SK-N-MC (cell line): Measurements from ENCODE around the gene HNRNPAB.

Source experiments
- EZH2 ChIP-seq: fragments of 200-600 bp; sonication (generic); IDR thresholded peaks from one replicate; pipeline ENCODE4 v1.6.1; 2017; ENCODE audit warnings: antibody characterized with exemption
- FOXP2 ChIP-seq: optimal IDR thresholded peaks from 2 replicates; pipeline ENCODE3; 2011; ENCODE audit warnings: mild to moderate bottlenecking, moderate library complexity; ENCODE audit not compliant: insufficient read depth; ENCODE audit errors: extremely low read length, control extremely low read depth
- POLR2AphosphoS5 ChIP-seq: IDR thresholded peaks from 2 replicates; pipeline ENCODE4 v1.6.1; 2012; ENCODE audit warnings: mild to moderate bottlenecking, low read depth, low read length, borderline replicate concordance

DNA sequence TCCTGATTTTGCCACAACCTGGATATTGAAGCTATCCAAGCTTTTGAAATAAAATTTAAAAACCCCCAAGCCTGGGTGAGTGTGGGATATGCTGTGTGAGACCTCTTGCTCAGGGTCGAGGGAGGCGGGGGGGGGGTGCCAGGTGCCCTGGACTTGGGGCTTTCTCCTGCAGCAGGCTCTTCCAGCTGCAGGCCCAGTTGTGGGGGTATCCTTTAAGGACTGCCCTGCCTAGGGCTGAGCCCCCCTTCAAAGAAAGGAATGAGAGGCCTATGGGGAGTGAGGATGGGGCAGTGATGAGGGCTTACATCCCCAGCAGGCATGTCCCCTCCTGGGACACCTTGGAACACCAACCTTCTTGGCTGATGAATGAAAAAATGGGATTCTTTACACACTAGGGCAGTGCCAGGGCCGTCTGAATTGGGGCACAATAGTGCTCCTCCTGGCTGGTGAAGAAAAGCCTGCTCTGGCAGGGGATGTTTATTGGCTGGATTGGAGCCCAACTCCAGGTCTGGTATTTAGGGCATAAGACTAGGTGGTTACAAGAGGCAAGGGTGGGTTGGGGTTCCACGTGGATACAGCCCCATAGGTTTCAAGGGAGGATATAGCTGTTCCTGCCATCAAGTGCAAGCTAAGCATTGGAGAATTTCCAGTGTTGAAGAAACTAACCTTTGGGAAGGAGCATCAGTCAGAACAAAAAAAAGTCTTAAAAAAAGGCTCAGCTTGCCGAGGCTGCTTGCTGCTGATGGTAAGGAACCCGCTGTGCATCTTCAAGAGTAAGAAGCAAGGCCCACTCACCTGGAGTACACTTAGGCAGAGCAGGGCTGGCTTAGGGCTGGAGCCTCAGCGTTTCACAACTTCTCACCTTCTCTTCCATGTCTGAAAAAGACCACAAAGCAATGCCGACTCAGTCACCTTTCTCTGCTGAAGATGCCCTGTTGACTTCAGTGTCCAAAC is 7.0 kb downstream of the HNRNPAB start:
- TF ChIP-seq EZH2, result no peak
- TF ChIP-seq POLR2AphosphoS5, result peak; percentile 14
- no peak for TF ChIP-seq FOXP2
